Lower leg skin (tissue), 4 donors: ENCODE results near the gene MANF. TPM values are rescaled to one million over a fixed set of nuclear protein-coding genes. Genes with fewer than 3 reads are reported as not detected.
A peak's percentile ranks its signal among the peaks of the same experiment; 100 is the strongest.

Source experiments
- DNase-seq, 2 donors: peaks; one replicate each; pipeline ENCODE4 v3.0.0-alpha.2; 2019; ENCODE audit warnings: low spot score in 2 of 2
- H3K4me3 ChIP-seq: fragments of 200-600 bp; sonication (generic); 2 replicates; pipeline ENCODE4 v1.5.1; 2017; ENCODE audit warnings: mild to moderate bottlenecking, low read depth; ENCODE audit not compliant: poor library complexity, severe bottlenecking
- CTCF ChIP-seq, 3 donors: fragments of 450-650 bp; IDR thresholded peaks; one replicate each; pipeline ENCODE4 v1.5.1; 2016; ENCODE audit warnings: antibody characterized with exemption in 3 of 3, mild to moderate bottlenecking in 3 of 3, moderate library complexity in 2 of 3
- POLR2A ChIP-seq, 2 donors: fragments of 450-650 bp; IDR thresholded peaks; one replicate each; pipeline ENCODE4 v1.6.1; 2016 to 2017; ENCODE audit warnings: antibody characterized with exemption in 2 of 2, mild to moderate bottlenecking in 1 of 2, moderate library complexity in 1 of 2
- WGBS, 2 donors: methylation state at CpG; one replicate each; pipeline ENCODE4 v1.1.5; 2018; 5-methylcytosine and 5-hydroxymethylcytosine counted together
- intact Hi-C: fragments of 100-400 bp; cut with DNase I; formaldehyde crosslinking; loops from one replicate; pipeline ENCODE4 v1.15.0; 2023; ENCODE audit warnings: low total_unique reads
- total RNA-seq, 4 donors: library from RNA; depleted of rRNA; stranded (reverse); fragments of >200 nt; gene quantifications; one replicate each; pipeline ENCODE4 v1.1.0, GENCODE V29; 2016

MANF gene
- total RNA-seq, 4 donors from 2014 or later: 36.0 to 58.5 (median 48.2) TPM

- WGBS, 2 donors: 7 to 28% methylated on average over 24 to 57 of the region's 115 CpGs
- intact Hi-C loops: loop anchor here (10.0 kb wide), 1 partner anchor 93 kb away; no protein-coding TSS in a partner anchor
- peak in 1 of 2 donors; percentile 89 for DNase-seq
- H3K4me3 ChIP-seq: peak overlapping the region; percentile 73
- TF ChIP-seq POLR2A (IDR thresholded peaks at IDR 0.05) (no peak), CTCF (IDR thresholded peaks at IDR 0.05) (no peak)
These were observed 6.7 kb downstream of the MANF start for GRCh38 chr3:51391566-51392354.

- peak overlapping the region; percentile 73 for H3K4me3 ChIP-seq
- TF ChIP-seq POLR2A (IDR thresholded peaks at IDR 0.05): no peak
- no peak for TF ChIP-seq CTCF (IDR thresholded peaks at IDR 0.05)
- intact Hi-C loops: loop anchor here (10.0 kb wide), 1 partner anchor 92 kb away; no protein-coding TSS in a partner anchor
- DNase-seq: peak in 1 of 2 donors; percentile 87
- 92 to 94% methylated on average over 38 to 42 of the region's 42 CpGs for WGBS, 2 donors
These were observed 7.5 kb downstream of the MANF start for GRCh38 chr3:51392355-51393133.

GRCh38 chr3:51393134-51393495 is 8.0 kb downstream of the MANF start:
- no peak overlapping the region for H3K4me3 ChIP-seq
- intact Hi-C loops: loop anchor here (10.0 kb wide), 1 partner anchor 92 kb away; no protein-coding TSS in a partner anchor
- DNase-seq: peak in 1 of 2 donors; percentile 80
- WGBS, 2 donors: 92 to 96% methylated on average over 17 of the region's 17 CpGs
- TF ChIP-seq CTCF (IDR thresholded peaks at IDR 0.05) (no peak), POLR2A (IDR thresholded peaks at IDR 0.05) (no peak)

- intact Hi-C loops: loop anchor here (10.0 kb wide), 1 partner anchor 91 kb away; no protein-coding TSS in a partner anchor
- 89 to 93% methylated on average over 12 to 14 of the region's 14 CpGs for WGBS, 2 donors
- H3K4me3 ChIP-seq: no peak overlapping the region
- TF ChIP-seq POLR2A (IDR thresholded peaks at IDR 0.05) (no peak), CTCF (IDR thresholded peaks at IDR 0.05) (no peak)
- peak in 1 of 2 donors; percentile 81 for DNase-seq
These were observed 8.5 kb downstream of the MANF start for GRCh38 chr3:51393564-51393963.

DNA sequence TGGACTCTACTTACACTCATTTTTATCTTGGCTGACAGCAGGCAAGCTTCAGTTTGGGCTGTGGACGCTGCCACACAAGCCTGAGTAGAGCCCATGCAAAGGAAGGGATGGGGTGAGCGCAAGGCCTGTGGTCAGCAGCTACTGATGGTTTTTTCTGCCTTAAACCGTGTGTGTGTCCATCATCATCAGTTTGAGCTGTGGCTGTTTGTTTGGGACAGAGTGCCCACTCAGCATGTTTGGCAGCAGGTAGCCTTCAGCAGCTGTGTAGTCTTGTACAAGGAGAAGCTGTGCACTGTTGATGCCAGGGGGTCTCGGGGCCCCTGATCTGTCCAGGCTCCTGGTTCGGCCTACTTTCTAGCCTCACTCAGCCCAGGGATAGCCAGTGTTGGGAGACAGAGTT is 9.4 kb downstream of the MANF start:
- intact Hi-C loops: loop anchor here (10.0 kb wide), 1 partner anchor 90 kb away; no protein-coding TSS in a partner anchor

More for the DNA sequence above, 9.4 kb downstream of the MANF start:
- peak in 1 of 2 donors; percentile 77 for DNase-seq
- 80 to 93% methylated on average over 5 of the region's 5 CpGs for WGBS, 2 donors
- H3K4me3 ChIP-seq: no peak overlapping the region
- no peak for TF ChIP-seq POLR2A (IDR thresholded peaks at IDR 0.05)
- no peak for TF ChIP-seq CTCF (IDR thresholded peaks at IDR 0.05)
